Neural cell (in vitro differentiated cells): ENCODE data around the gene NFAT5. TPM values are rescaled to one million over a fixed set of nuclear protein-coding genes. Genes with fewer than 3 reads are reported as not detected.

Source experiments
- H2AFZ ChIP-seq: fragments of 200-600, 300-800 bp; sonication (generic), shearing (Covaris generic); 2 replicates; pipeline ENCODE4 v1.6.0; 2014; ENCODE audit warnings: low read depth, mild to moderate bottlenecking, antibody characterized with exemption, low read length, moderate library complexity
- H3F3A ChIP-seq: fragments of 200-600 bp; shearing (Covaris generic); 2 replicates; pipeline ENCODE4 v1.6.1; 2016; ENCODE audit warnings: mild to moderate bottlenecking, moderate library complexity, mixed read lengths, antibody characterized with exemption, low read length; ENCODE audit not compliant: insufficient read depth, poor library complexity, severe bottlenecking
- H3K27ac ChIP-seq: fragments of 200-600, 300-800 bp; sonication (generic), shearing (Covaris generic); 2 replicates; pipeline ENCODE4 v1.5.1; 2014; ENCODE audit warnings: mild to moderate bottlenecking, low read length, moderate library complexity
- H3K27me3 ChIP-seq: fragments of 300-800, 200-600 bp; sonication (generic), shearing (Covaris generic); 2 replicates; pipeline ENCODE4 v1.6.0; 2014; ENCODE audit warnings: mild to moderate bottlenecking, low read depth, low read length, moderate library complexity; ENCODE audit not compliant: insufficient read depth
- H3K36me3 ChIP-seq: fragments of 300-800, 200-600 bp; sonication (generic), shearing (Covaris generic); 2 replicates; pipeline ENCODE4 v1.5.1; 2014; ENCODE audit warnings: mild to moderate bottlenecking, antibody characterized with exemption, low read length, moderate library complexity; ENCODE audit not compliant: insufficient read depth
- H3K4me2 ChIP-seq: fragments of 300-800, 200-600 bp; sonication (generic), shearing (Covaris generic); 2 replicates; pipeline ENCODE4 v1.6.0; 2014; ENCODE audit warnings: mild to moderate bottlenecking, low read length
- H3K4me3 ChIP-seq: fragments of 300-800, 200-600 bp; sonication (generic), shearing (Covaris generic); 2 replicates; pipeline ENCODE4 v1.5.1; 2014; ENCODE audit warnings: mild to moderate bottlenecking, low read length, moderate library complexity
- H3K79me2 ChIP-seq: fragments of 200-600 bp; shearing (Covaris generic); replicated peaks from 2 replicates; pipeline ENCODE4 v1.6.0; 2014; ENCODE audit warnings: mild to moderate bottlenecking, low read length, moderate library complexity; ENCODE audit not compliant: insufficient read depth
- H3K9ac ChIP-seq: fragments of 300-800, 200-600 bp; sonication (generic), shearing (Covaris generic); 2 replicates; pipeline ENCODE4 v1.6.1; 2016; ENCODE audit warnings: mild to moderate bottlenecking, low read length, mixed read lengths
- H3K9me2 ChIP-seq: fragments of 200-600 bp; shearing (Covaris generic); 2 replicates; pipeline ENCODE4 v1.6.1; 2016; ENCODE audit warnings: mild to moderate bottlenecking, low read length, mixed read lengths; ENCODE audit not compliant: insufficient read depth
- H3K9me3 ChIP-seq: fragments of 200-600, 300-800 bp; sonication (generic), shearing (Covaris generic); 2 replicates; pipeline ENCODE4 v1.6.1; 2016; ENCODE audit warnings: mild to moderate bottlenecking, mixed run types, low read length, moderate library complexity, mixed read lengths
- H4K20me1 ChIP-seq: fragments of 200-600 bp; shearing (Covaris generic); 2 replicates; pipeline ENCODE4 v1.6.1; 2016; ENCODE audit warnings: mild to moderate bottlenecking, mixed run types; ENCODE audit not compliant: insufficient read depth
- CTCF ChIP-seq: fragments of 450-650 bp; IDR thresholded peaks from 2 replicates; pipeline ENCODE4 v1.5.1; 2014; ENCODE audit warnings: antibody characterized with exemption, mild to moderate bottlenecking, moderate library complexity; ENCODE audit not compliant: poor library complexity, severe bottlenecking
- EP300 ChIP-seq: fragments of 450-650 bp; conservative IDR thresholded peaks from 2 replicates; pipeline ENCODE4 v1.6.1; 2014; ENCODE audit warnings: antibody characterized with exemption, mild to moderate bottlenecking, moderate library complexity; ENCODE audit not compliant: poor library complexity, severe bottlenecking
- EZH2 ChIP-seq: fragments of 200-600, 300-800 bp; shearing (Covaris generic), sonication (generic); IDR thresholded peaks from 2 replicates; pipeline ENCODE4 v1.6.1; 2014; ENCODE audit warnings: antibody characterized with exemption, low read length, borderline replicate concordance, mild to moderate bottlenecking; ENCODE audit not compliant: insufficient read depth, poor library complexity, severe bottlenecking
- MXI1 ChIP-seq: fragments of 450-650 bp; conservative IDR thresholded peaks from 2 replicates; pipeline ENCODE4 v1.6.1; 2014; ENCODE audit warnings: antibody characterized with exemption, mild to moderate bottlenecking; ENCODE audit not compliant: poor library complexity, severe bottlenecking
- POLR2AphosphoS5 ChIP-seq: IDR thresholded peaks from 2 replicates; pipeline ENCODE4 v1.6.1; 2012
- RAD21 ChIP-seq: fragments of 450-650 bp; conservative IDR thresholded peaks from 2 replicates; pipeline ENCODE4 v1.6.1; 2014; ENCODE audit warnings: antibody characterized with exemption, mild to moderate bottlenecking, moderate library complexity
- REST ChIP-seq: IDR thresholded peaks from 2 replicates; pipeline ENCODE4 v1.6.1; 2012; ENCODE audit warnings: borderline replicate concordance
- SMC3 ChIP-seq: fragments of 450-650 bp; conservative IDR thresholded peaks from 2 replicates; pipeline ENCODE4 v1.6.1; 2014; ENCODE audit warnings: antibody characterized with exemption, mild to moderate bottlenecking, moderate library complexity; ENCODE audit not compliant: poor library complexity
- TAF1 ChIP-seq: IDR thresholded peaks from 2 replicates; pipeline ENCODE4 v1.6.1; 2012; ENCODE audit warnings: low read depth
- polyA plus RNA-seq: library from polyadenylated mRNA; depleted of rRNA; stranded (reverse); fragments of >200 nt; gene quantifications from 2 replicates; pipeline ENCODE4 v1.2.3, GENCODE V29; 2014

NFAT5 gene
- polyA plus RNA-seq, 1 donor from 2014 or later: 9.2 TPM

- Histone ChIP-seq H3K27me3 (no peaks in the 10 kb centered on the region), H3K9ac (no peak overlapping the region), H2AFZ (no peak overlapping the region), H3K4me3 (no peak overlapping the region), H3K27ac (no peak overlapping the region), H3K36me3 (no peaks in the 10 kb centered on the region), H3K9me3 (no peaks in the 10 kb centered on the region), H4K20me1 (no peaks in the 10 kb centered on the region), H3K4me2 (no peak overlapping the region), H3K79me2 (peaks cover 39% of the 10 kb centered on the region), H3K9me2 (no peaks in the 10 kb centered on the region), H3F3A (no peaks in the 10 kb centered on the region)
- TF ChIP-seq TAF1 (no peak), CTCF (no peak), EZH2 (no peak), EP300 (no peak), REST (no peak), MXI1 (no peak), RAD21 (no peak)
These were observed 44.6 kb downstream of the NFAT5 start for GRCh38 chr16:69610356-69610755.

- no peak for TF ChIP-seq EP300
- no peak for TF ChIP-seq CTCF
- no peak for TF ChIP-seq POLR2AphosphoS5
- TF ChIP-seq RAD21: no peak
- no peak for TF ChIP-seq MXI1
- no peak for TF ChIP-seq TAF1
- no peak for TF ChIP-seq SMC3
- TF ChIP-seq REST: no peak
- TF ChIP-seq EZH2: no peak
- Histone ChIP-seq H2AFZ (no peak overlapping the region), H4K20me1 (no peaks in the 10 kb centered on the region), H3K9ac (no peak overlapping the region), H3F3A (no peaks in the 10 kb centered on the region), H3K9me2 (no peaks in the 10 kb centered on the region), H3K4me3 (no peak overlapping the region), H3K36me3 (no peaks in the 10 kb centered on the region), H3K79me2 (peaks cover 36% of the 10 kb centered on the region), H3K27me3 (no peaks in the 10 kb centered on the region), H3K9me3 (no peaks in the 10 kb centered on the region), H3K4me2 (no peak overlapping the region), H3K27ac (no peak overlapping the region)
These were observed 45.4 kb downstream of the NFAT5 start for GRCh38 chr16:69611103-69611640.
